Neuron (in vitro differentiated cells): ENCODE data around the gene CD101.
A peak's percentile ranks its signal among the peaks of the same experiment; 100 is the strongest.

Experiments used
- H2AFZ ChIP-seq: one replicate; pipeline ENCODE4 v1.6.1; 2013; ENCODE audit warnings: low read depth, mild to moderate bottlenecking, inconsistent platforms, low read length, moderate library complexity
- H3K27me3 ChIP-seq: one replicate; pipeline ENCODE4 v1.6.1; 2013; ENCODE audit warnings: low read length; ENCODE audit not compliant: insufficient read depth
- H3K36me3 ChIP-seq: one replicate; pipeline ENCODE4 v1.6.1; 2013; ENCODE audit warnings: low read length; ENCODE audit not compliant: insufficient read depth
- H3K4me1 ChIP-seq: one replicate; pipeline ENCODE4 v1.6.1; 2013; ENCODE audit warnings: low read length; ENCODE audit not compliant: insufficient read depth
- H3K4me3 ChIP-seq: 2 replicates; pipeline ENCODE4 v1.5.1; 2013; ENCODE audit warnings: mild to moderate bottlenecking, low read length, moderate library complexity
- H3K9me3 ChIP-seq: one replicate; pipeline ENCODE4 v1.6.1; 2013; ENCODE audit warnings: low read length

The CD101 gene

GRCh38 chr1:116991171-116991845 lies 10.3 kb upstream of the CD101 start:
- Histone ChIP-seq H3K27me3 (no peaks in the 10 kb centered on the region), H3K9me3 (no peaks in the 10 kb centered on the region), H3K36me3 (peaks cover 6% of the 10 kb centered on the region), H3K4me3 (no peak overlapping the region), H2AFZ (no peak overlapping the region), H3K4me1 (no peaks in the 10 kb centered on the region)

- no peaks in the 10 kb centered on the region for H3K9me3 ChIP-seq
- no peak overlapping the region for H3K4me3 ChIP-seq
- H3K27me3 ChIP-seq, result no peaks in the 10 kb centered on the region
- H2AFZ ChIP-seq, result no peak overlapping the region
- H3K4me1 ChIP-seq, result no peaks in the 10 kb centered on the region
- H3K36me3 ChIP-seq, result peaks cover 6% of the 10 kb centered on the region
Measured at GRCh38 chr1:116991918-116992317, 9.6 kb upstream of the CD101 start.

- Histone ChIP-seq H3K4me1 (no peaks in the 10 kb centered on the region), H2AFZ (no peak overlapping the region), H3K9me3 (no peaks in the 10 kb centered on the region), H3K4me3 (no peak overlapping the region), H3K36me3 (peaks cover 4% of the 10 kb centered on the region), H3K27me3 (no peaks in the 10 kb centered on the region)
Measured at GRCh38 chr1:116993286-116993685, 8.3 kb upstream of the CD101 start.

GRCh38 chr1:116994411-116994810 lies 7.1 kb upstream of the CD101 start:
- Histone ChIP-seq H3K9me3 (no peaks in the 10 kb centered on the region), H3K4me3 (no peak overlapping the region), H3K4me1 (no peaks in the 10 kb centered on the region), H3K27me3 (no peaks in the 10 kb centered on the region), H3K36me3 (peaks cover 2% of the 10 kb centered on the region), H2AFZ (no peak overlapping the region)

GRCh38 chr1:116997066-116997465 lies 4.5 kb upstream of the CD101 start:
- Histone ChIP-seq H3K4me3 (no peak overlapping the region), H2AFZ (no peak overlapping the region), H3K36me3 (no peaks in the 10 kb centered on the region), H3K4me1 (no peaks in the 10 kb centered on the region), H3K27me3 (no peaks in the 10 kb centered on the region), H3K9me3 (no peaks in the 10 kb centered on the region)

- H3K4me1 ChIP-seq, result no peaks in the 10 kb centered on the region
- no peaks in the 10 kb centered on the region for H3K27me3 ChIP-seq
- H3K4me3 ChIP-seq, result no peak overlapping the region
- no peaks in the 10 kb centered on the region for H3K9me3 ChIP-seq
- H2AFZ ChIP-seq, result no peak overlapping the region
- H3K36me3 ChIP-seq, result no peaks in the 10 kb centered on the region
Measured at GRCh38 chr1:116997636-116998035, 3.9 kb upstream of the CD101 start.

- Histone ChIP-seq H3K4me3 (no peak overlapping the region), H3K4me1 (peaks cover 16% of the 10 kb centered on the region), H3K9me3 (no peaks in the 10 kb centered on the region), H3K36me3 (no peaks in the 10 kb centered on the region), H2AFZ (no peak overlapping the region), H3K27me3 (no peaks in the 10 kb centered on the region)
Measured at GRCh38 chr1:116999596-116999995, 2.0 kb upstream of the CD101 start.

GRCh38 chr1:117000142-117000541 lies 1.4 kb upstream of the CD101 start:
- Histone ChIP-seq H3K36me3 (no peaks in the 10 kb centered on the region), H3K4me1 (peaks cover 22% of the 10 kb centered on the region), H2AFZ (no peak overlapping the region), H3K9me3 (no peaks in the 10 kb centered on the region), H3K4me3 (no peak overlapping the region), H3K27me3 (no peaks in the 10 kb centered on the region)

GRCh38 chr1:117003223-117003875 lies 1.8 kb downstream of the CD101 start:
- Histone ChIP-seq H2AFZ (peak overlapping the region; percentile 76), H3K4me1 (peaks cover 23% of the 10 kb centered on the region), H3K36me3 (no peaks in the 10 kb centered on the region), H3K4me3 (no peak overlapping the region), H3K27me3 (no peaks in the 10 kb centered on the region), H3K9me3 (no peaks in the 10 kb centered on the region)

GRCh38 chr1:117007719-117008013 lies 6.1 kb downstream of the CD101 start:
- Histone ChIP-seq H3K36me3 (no peaks in the 10 kb centered on the region), H3K27me3 (no peaks in the 10 kb centered on the region)

GRCh38 chr1:117008656-117009055 lies 7.1 kb downstream of the CD101 start:
- Histone ChIP-seq H3K36me3 (no peaks in the 10 kb centered on the region), H3K4me1 (peaks cover 26% of the 10 kb centered on the region), H3K4me3 (no peak overlapping the region), H3K9me3 (no peaks in the 10 kb centered on the region), H2AFZ (no peak overlapping the region), H3K27me3 (no peaks in the 10 kb centered on the region)

More at GRCh38 chr1:117007719-117008013, 6.1 kb downstream of the CD101 start:
- Histone ChIP-seq H3K4me3 (no peak overlapping the region), H3K4me1 (peaks cover 33% of the 10 kb centered on the region), H2AFZ (no peak overlapping the region), H3K9me3 (no peaks in the 10 kb centered on the region)

GRCh38 chr1:117009132-117009531 lies 7.6 kb downstream of the CD101 start:
- no peaks in the 10 kb centered on the region for H3K9me3 ChIP-seq
- no peaks in the 10 kb centered on the region for H3K27me3 ChIP-seq
- no peak overlapping the region for H3K4me3 ChIP-seq
- no peak overlapping the region for H2AFZ ChIP-seq
- H3K36me3 ChIP-seq, result no peaks in the 10 kb centered on the region
- H3K4me1 ChIP-seq, result peaks cover 21% of the 10 kb centered on the region

GRCh38 chr1:117010310-117010969 lies 8.9 kb downstream of the CD101 start:
- Histone ChIP-seq H3K4me3 (no peak overlapping the region), H3K4me1 (peaks cover 10% of the 10 kb centered on the region), H3K9me3 (no peaks in the 10 kb centered on the region), H3K27me3 (no peaks in the 10 kb centered on the region), H3K36me3 (no peaks in the 10 kb centered on the region), H2AFZ (no peak overlapping the region)
